ENCODE results near the gene SFPQ.

- TF ChIP-seq CTCF (IDR thresholded peaks at IDR 0.05; ENCODE audit: low read length) (no peak), EZH2 (optimal IDR thresholded peaks at IDR 0.05; ENCODE audit: low read depth, low read length) (no peak), EZH2phosphoT487 (IDR thresholded peaks at IDR 0.05; ENCODE audit: low read length) (no peak)
Measured at GRCh38 chr1:35201631-35202030, 8.7 kb upstream of the SFPQ start.
